Right ventricle myocardium inferior (tissue), 1 donor: Measurements from ENCODE around the gene FCF1. TPM values are rescaled to one million over a fixed set of nuclear protein-coding genes. Genes with fewer than 3 reads are reported as not detected.
"Not testable (repeated sequence)": the region's sequence is repeated elsewhere in the genome, so short reads cannot be mapped to it uniquely, and the experiment has no call there.

Source experiments
- ATAC-seq: fragments of 200-7000 bp; cut with Tn5 transposase; one replicate; pipeline ENCODE4 v1.9.1; 2020; ENCODE audit warnings: mild to moderate bottlenecking, moderate library complexity
- DNase-seq: peaks from one replicate; pipeline ENCODE4 v3.0.0; 2021; ENCODE audit errors: missing footprints
- intact Hi-C: fragments of 100-400 bp; cut with DNase I; formaldehyde crosslinking; loops from one replicate; pipeline ENCODE4 v1.11.0; 2022
- total RNA-seq: library from RNA; stranded (reverse); fragmentation: NEBNext Ultra II Directional; extraction: Animal tissue kit (Norgen Biotek cat#: 25700); gene quantifications from one replicate; pipeline ENCODE4 v1.2.1, GENCODE V29; 2021
- donor health status: DM: no; HTN: yes; CAD: no; lungs with severe emphysema.

The FCF1 gene
- total RNA-seq, 1 donor from 2014 or later, result 37.6 TPM

DNA sequence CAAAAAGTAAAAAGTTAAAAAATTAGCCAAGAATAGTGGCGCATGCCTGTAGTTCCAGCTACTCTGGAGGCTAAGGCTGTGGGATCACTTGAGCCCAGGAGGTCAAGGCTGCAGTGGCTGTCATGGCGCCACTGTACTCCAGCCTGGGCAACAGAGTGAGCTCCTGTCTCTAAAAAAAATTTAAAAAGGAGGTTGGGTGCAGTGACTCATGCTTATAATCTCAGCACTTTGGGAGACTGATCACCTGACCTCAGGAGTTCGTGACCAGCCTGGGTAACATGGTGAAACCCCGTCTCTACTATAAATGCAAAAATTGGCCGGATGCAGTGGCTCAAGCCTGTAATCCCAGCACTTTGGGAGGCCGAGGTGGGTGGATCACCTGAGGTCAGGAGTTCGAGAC is 42.0 kb downstream of the FCF1 start:
- DNase-seq (no peak), ATAC-seq (no peak)
- intact Hi-C loops, result no loop called here

- intact Hi-C loops, result no loop called here
- DNase-seq (no peak), ATAC-seq (no peak)
Measured at GRCh38 chr14:74756326-74756725, 43.4 kb downstream of the FCF1 start.

- ATAC-seq, intact Hi-C loops, DNase-seq: not testable (repeated sequence)
Measured at GRCh38 chr14:74758505-74758904, 45.6 kb downstream of the FCF1 start.

DNA sequence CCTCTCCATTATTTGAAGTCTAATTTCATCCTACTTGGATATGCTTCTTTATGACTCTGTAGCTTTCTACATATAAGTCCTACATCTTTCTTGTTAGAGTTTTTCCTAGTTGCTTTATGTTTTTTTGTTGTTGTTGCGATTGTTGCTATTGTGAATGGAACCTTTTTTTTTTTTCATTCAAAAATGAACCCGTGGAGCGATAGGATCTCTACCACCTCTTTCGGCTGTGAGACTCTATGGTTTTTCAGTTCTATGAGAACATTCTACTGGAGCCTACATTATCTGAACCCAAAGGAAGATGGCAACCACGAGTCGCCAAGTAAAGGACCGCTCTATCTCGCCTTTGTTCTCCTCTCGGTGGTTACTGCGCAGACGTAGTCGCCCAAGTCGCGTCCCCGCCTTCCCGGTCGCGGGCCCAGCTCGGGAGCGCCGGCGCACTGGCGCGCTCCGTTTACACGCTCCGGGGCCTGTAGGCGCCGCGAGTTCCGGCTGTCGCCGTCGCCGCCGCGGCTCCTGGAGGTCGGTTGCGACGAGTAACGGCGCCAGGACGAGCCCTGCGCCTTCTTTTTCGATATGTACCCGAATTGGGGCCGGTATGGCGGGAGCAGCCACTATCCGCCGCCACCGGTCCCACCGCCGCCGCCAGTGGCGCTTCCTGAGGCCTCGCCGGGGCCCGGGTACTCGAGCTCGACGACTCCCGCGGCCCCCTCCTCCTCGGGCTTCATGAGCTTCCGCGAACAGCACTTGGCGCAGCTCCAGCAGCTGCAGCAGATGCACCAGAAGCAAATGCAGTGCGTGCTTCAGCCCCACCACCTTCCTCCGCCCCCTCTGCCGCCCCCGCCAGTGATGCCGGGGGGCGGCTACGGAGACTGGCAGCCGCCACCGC is 50.2 kb downstream of the FCF1 start, which contains the start of gene YLPM1:
Gene YLPM1, plus strand, starts transcription at position 400 of the 886 bp plus-strand sequence. Its CDS starts 174 bp downstream, at position 574.
- intact Hi-C loops, result loop anchor here (1.0 kb wide), 1 partner anchor 50 kb away; the partner anchor contains the start of genes AREL1 and FCF1
- peak; percentile 97 for DNase-seq
- ATAC-seq, result peak; percentile 100

DNA sequence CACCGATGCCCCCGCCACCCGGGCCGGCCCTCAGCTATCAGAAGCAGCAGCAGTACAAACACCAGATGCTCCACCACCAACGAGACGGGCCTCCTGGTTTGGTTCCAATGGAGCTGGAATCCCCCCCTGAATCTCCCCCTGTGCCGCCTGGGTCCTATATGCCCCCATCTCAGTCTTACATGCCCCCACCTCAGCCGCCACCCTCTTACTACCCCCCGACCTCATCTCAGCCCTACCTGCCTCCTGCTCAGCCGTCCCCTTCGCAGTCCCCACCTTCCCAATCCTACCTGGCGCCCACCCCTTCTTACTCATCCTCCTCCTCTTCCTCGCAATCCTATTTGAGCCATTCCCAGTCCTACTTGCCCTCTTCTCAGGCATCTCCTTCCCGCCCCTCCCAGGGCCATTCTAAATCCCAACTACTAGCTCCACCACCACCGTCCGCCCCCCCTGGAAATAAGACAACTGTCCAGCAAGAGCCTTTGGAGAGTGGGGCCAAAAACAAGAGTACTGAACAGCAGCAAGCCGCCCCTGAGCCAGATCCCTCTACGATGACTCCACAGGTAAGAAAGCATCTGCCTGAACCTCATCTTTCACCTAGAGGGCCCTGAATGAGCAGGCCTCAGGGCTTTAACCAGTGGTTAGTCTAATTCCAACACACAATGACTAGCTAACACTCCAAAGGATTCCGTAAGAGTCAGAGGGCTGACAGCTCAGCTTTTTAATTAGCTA is 51.0 kb downstream of the FCF1 start:
- ATAC-seq (no peak), DNase-seq (peak; percentile 66)
- intact Hi-C loops, result loop anchor here (1.0 kb wide), 1 partner anchor 51 kb away; the partner anchor contains the start of genes AREL1 and FCF1

DNA sequence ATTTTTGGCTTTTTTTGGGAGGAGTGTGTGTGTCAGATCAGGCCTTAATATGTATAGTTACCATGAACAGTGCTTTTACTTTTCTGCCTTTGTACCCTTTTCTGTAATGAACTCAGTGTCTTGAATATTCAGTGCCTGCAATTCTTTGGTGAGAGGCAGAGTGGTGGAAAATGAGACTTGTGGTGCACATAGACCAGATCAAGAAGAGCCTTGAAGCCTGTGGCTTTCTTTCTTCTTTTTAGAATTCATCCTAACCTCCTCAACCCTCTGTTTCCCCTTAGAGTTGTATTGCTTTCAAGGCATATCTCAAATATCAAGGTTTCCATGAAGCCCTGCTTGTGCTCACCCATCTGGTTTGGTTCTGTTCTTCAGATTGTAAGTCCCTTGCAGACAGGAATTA is 52.8 kb downstream of the FCF1 start:
- ATAC-seq (no peak), DNase-seq (no peak)
- intact Hi-C loops, result no loop called here

GRCh38 chr14:74771399-74771798 is 58.5 kb downstream of the FCF1 start:
- no peak for DNase-seq
- intact Hi-C loops, result no loop called here
- no peak for ATAC-seq

GRCh38 chr14:74784634-74785033 is 71.7 kb downstream of the FCF1 start:
- peak; percentile 23 for ATAC-seq

GRCh38 chr14:74785056-74785613 is 72.2 kb downstream of the FCF1 start:
- no peak for ATAC-seq
- intact Hi-C loops, result no loop called here
- DNase-seq, result no peak

More at GRCh38 chr14:74784634-74785033, 71.7 kb downstream of the FCF1 start:
- no peak for DNase-seq
- intact Hi-C loops, result no loop called here

GRCh38 chr14:74786796-74787315 is 73.9 kb downstream of the FCF1 start:
- intact Hi-C loops, result no loop called here
- no peak for ATAC-seq

More at GRCh38 chr14:74786796-74787315, 73.9 kb downstream of the FCF1 start:
- no peak for DNase-seq

Other genes starting within 250 kb of the FCF1 start
- 87.1 TPM for gene NPC2, start 219.8 kb upstream of the FCF1 start, total RNA-seq
- gene ISCA2, start 219.4 kb upstream of the FCF1 start, total RNA-seq, result 38.4 TPM
- 7.6 TPM for gene LTBP2, start 100.9 kb upstream of the FCF1 start, total RNA-seq
- 22.7 TPM for gene AREL1, start 64 bp upstream of the FCF1 start, total RNA-seq
- gene YLPM1, start 50.2 kb downstream of the FCF1 start, total RNA-seq, result 27.1 TPM
- not detected for gene PROX2, start 163.0 kb downstream of the FCF1 start, total RNA-seq
- 213 TPM for gene DLST, start 168.8 kb downstream of the FCF1 start, total RNA-seq
- 19.1 TPM for gene RPS6KL1, start 210.1 kb downstream of the FCF1 start, total RNA-seq
- 6.5 TPM for gene PGF, start 242.5 kb downstream of the FCF1 start, total RNA-seq